Measurements from ENCODE around the gene CCIN. TPM values are rescaled to one million over a fixed set of nuclear protein-coding genes. Genes with fewer than 3 reads are reported as not detected.

The CCIN gene
- total RNA-seq, 1 donor from 2014 or later, result not detected

DNA sequence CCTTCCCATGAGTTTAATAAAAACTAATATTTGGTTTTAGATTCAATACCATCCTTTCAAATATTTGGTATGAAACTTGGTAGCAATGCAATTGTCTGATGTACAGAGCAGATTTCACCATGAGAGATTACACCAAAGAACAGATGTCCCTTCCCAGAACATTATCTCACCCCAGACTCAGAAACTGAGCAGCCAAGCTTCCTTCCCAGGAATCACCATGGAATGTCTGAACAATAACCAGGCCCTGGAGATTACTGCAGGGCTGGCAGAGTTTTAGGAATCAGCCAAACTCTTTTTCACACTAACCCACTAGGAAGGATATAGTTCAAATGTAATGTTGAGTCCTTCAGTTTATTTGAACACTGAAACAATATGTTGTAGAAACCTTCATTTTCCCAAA is 45.4 kb downstream of the CCIN start:
- no peak for DNase-seq (ENCODE audit: low spot score in 2 of 2)
- Histone ChIP-seq H3K4me3 (no peak overlapping the region), H3K4me1 (peaks cover 0 to 17% of the 10 kb centered on the region in 2 donors), H3K27ac (peak overlapping the region; percentile 2 to 21), H3K36me3 (peaks cover 46 to 70% of the 10 kb centered on the region in 2 donors), H3K9me3 (no peaks in the 10 kb centered on the region), H3K27me3 (no peaks in the 10 kb centered on the region)
- TF ChIP-seq, protein P1, sequence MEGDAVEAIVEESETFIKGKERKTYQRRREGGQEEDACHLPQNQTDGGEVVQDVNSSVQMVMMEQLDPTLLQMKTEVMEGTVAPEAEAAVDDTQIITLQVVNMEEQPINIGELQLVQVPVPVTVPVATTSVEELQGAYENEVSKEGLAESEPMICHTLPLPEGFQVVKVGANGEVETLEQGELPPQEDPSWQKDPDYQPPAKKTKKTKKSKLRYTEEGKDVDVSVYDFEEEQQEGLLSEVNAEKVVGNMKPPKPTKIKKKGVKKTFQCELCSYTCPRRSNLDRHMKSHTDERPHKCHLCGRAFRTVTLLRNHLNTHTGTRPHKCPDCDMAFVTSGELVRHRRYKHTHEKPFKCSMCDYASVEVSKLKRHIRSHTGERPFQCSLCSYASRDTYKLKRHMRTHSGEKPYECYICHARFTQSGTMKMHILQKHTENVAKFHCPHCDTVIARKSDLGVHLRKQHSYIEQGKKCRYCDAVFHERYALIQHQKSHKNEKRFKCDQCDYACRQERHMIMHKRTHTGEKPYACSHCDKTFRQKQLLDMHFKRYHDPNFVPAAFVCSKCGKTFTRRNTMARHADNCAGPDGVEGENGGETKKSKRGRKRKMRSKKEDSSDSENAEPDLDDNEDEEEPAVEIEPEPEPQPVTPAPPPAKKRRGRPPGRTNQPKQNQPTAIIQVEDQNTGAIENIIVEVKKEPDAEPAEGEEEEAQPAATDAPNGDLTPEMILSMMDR (IDR thresholded peaks at IDR 0.05), result no peak
- intact Hi-C loops (cut with DNase I), result no loop called here

DNA sequence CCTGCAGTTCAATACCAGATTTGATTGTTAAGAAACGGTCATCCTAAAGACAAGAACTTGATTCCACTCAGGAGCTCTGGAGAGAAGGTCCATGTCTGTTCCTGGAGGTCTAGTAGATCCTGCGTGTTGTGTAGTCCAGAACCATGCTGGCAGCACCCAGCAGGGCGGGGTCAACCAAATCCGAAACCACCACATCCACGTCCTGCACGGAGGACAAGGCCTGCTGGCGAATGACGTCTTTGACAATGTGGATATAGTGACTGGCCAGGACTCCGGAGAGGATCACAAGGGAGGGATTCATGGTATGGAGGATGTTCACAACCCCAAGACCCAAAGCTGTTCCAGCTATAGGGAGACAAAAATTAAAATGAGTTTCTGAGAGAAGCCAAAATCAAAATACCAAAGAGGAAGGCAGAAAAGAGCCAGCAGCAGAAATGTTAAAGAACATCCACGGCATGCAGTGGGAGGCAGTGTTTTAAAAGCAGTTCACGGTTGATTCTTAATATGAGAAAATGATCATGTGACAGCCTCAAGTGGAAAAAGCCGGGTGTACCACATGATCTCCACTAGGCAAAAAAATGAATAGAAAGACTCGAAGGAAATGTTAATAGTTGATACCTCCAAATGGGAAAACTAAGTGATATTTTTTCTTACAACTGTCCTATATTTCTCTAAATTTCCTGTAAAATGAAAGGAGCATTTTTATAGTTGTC is 48.2 kb downstream of the CCIN start:
- intact Hi-C loops (cut with DNase I), result no loop called here
- peaks cover 0 to 12% of the 10 kb centered on the region in 2 donors for H3K4me1 ChIP-seq
- TF ChIP-seq, protein P1 (IDR thresholded peaks at IDR 0.05), result peak in 1 of 3 experiments; percentile 7
- no peaks in the 10 kb centered on the region for H3K9me3 ChIP-seq
- H3K27me3 ChIP-seq, result no peaks in the 10 kb centered on the region
- H3K27ac ChIP-seq, result no peak overlapping the region
- no peak for DNase-seq (ENCODE audit: low spot score in 2 of 2)
- H3K4me3 ChIP-seq, result no peak overlapping the region
- peaks cover 58 to 70% of the 10 kb centered on the region in 2 donors for H3K36me3 ChIP-seq

DNA sequence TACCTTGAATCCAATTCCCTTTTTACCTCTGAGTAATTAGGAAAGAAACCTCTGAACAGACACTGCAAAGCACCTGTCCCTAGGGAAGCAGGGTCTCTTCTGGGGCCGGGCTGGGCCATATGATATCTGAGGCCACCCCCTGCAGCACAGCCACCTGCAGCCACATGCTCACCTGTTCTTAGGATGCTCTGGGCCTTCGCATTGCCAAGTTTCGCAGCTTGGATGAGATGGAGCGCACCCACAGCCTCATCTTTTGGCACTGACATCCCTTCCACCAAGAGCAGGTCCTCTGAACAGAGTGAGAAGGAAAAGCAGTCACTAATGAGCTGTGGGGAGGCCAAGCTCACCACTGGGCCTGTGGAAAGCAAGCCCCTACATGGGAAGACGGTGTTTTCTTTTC is 48.8 kb downstream of the CCIN start:
- intact Hi-C loops (cut with DNase I), result no loop called here
- no peak for DNase-seq (ENCODE audit: low spot score in 2 of 2)
- TF ChIP-seq, protein P1 (IDR thresholded peaks at IDR 0.05), result no peak
- H3K27me3 ChIP-seq, result no peaks in the 10 kb centered on the region
- peaks cover 59 to 73% of the 10 kb centered on the region in 2 donors for H3K36me3 ChIP-seq
- no peak overlapping the region for H3K27ac ChIP-seq
- no peak overlapping the region for H3K4me3 ChIP-seq
- peaks cover 0 to 12% of the 10 kb centered on the region in 2 donors for H3K4me1 ChIP-seq
- no peaks in the 10 kb centered on the region for H3K9me3 ChIP-seq

DNA sequence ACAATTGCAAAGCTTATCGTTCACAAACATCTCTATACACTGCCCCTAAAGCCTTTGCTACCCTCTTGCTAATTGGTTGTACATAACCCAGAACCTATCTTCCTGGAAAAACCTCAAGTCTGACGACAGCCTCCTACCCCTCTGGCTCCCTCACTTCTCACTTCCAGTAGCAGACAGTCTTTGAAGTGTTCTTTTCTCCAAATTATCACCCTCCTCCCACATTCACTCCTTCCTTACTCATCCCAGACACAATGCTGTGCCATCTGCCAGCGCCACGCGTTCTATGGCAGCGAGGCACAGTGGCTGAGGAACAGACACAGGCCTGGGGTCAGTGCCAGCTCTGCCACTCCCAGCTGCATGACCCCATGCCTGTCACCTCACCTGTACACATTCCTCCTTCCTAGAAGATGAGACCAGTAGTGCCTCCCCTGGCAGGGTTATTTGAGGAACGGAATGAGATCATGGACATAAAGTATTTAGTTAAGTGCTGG is 49.3 kb downstream of the CCIN start:
- TF ChIP-seq, protein P1 (IDR thresholded peaks at IDR 0.05), result no peak
- peaks cover 63 to 78% of the 10 kb centered on the region in 2 donors for H3K36me3 ChIP-seq
- no peak overlapping the region for H3K27ac ChIP-seq
- intact Hi-C loops (cut with DNase I), result no loop called here
- peaks cover 0 to 12% of the 10 kb centered on the region in 2 donors for H3K4me1 ChIP-seq
- H3K9me3 ChIP-seq, result no peaks in the 10 kb centered on the region
- H3K4me3 ChIP-seq, result no peak overlapping the region
- DNase-seq (ENCODE audit: low spot score in 2 of 2), result no peak
- H3K27me3 ChIP-seq, result no peaks in the 10 kb centered on the region

Other genes starting within 250 kb of the CCIN start
- gene OR2S2, start 211.2 kb upstream of the CCIN start, total RNA-seq, result not detected
- 5.7 TPM for gene RECK, start 132.5 kb upstream of the CCIN start, total RNA-seq
- gene GLIPR2, start 32.7 kb upstream of the CCIN start, total RNA-seq, result 54.4 TPM
- gene CLTA, start 21.5 kb downstream of the CCIN start, total RNA-seq, result 222 TPM
- 7.2 TPM for gene GNE, start 89.1 kb downstream of the CCIN start, total RNA-seq
- gene RNF38, start 230.9 kb downstream of the CCIN start, total RNA-seq, result 16.1 TPM

Measured in ascending aorta (tissue), 2 donors.